ENCODE results near the gene SHMT2. TPM values are rescaled to one million over a fixed set of nuclear protein-coding genes. Genes with fewer than 3 reads are reported as not detected.

SHMT2 gene
- total and polyA plus RNA-seq, 2 experiments from 2014 or later: 125 to 387 TPM

DNA sequence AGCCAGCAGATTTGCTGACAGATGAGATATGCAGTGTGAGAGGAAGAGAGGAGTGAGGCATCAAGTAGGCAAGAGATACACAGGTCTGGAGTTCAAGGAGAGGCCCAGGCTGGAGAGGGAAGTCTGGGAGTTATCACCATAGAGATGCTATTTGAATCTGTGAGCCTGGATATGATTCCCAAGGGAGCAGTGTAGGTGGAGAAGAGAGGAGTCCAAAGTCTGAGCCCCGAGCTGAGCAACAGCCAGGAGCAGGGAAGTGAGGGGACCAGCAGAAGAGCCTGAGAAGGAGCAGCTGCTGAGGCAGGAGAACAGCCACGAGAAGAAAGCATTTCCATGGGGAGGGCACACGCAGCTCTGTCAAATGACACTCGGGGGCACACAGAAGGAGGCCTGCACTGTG is 33.1 kb upstream of the SHMT2 start:
- TF ChIP-seq, protein P1, sequence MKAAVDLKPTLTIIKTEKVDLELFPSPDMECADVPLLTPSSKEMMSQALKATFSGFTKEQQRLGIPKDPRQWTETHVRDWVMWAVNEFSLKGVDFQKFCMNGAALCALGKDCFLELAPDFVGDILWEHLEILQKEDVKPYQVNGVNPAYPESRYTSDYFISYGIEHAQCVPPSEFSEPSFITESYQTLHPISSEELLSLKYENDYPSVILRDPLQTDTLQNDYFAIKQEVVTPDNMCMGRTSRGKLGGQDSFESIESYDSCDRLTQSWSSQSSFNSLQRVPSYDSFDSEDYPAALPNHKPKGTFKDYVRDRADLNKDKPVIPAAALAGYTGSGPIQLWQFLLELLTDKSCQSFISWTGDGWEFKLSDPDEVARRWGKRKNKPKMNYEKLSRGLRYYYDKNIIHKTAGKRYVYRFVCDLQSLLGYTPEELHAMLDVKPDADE (IDR thresholded peaks at IDR 0.05): no peak
- TF ChIP-seq EZH2phosphoT487 (IDR thresholded peaks at IDR 0.05; ENCODE audit: unreplicated experiment) (no peak), STAT1 (IDR thresholded peaks at IDR 0.05; ENCODE audit: unreplicated experiment) (no peak), ZNF331 (CRISPR knock-in tag; IDR thresholded peaks at IDR 0.05; ENCODE audit: low read depth) (no peak), JUNB (IDR thresholded peaks at IDR 0.05; ENCODE audit: unreplicated experiment) (no peak), NANOG (IDR thresholded peaks at IDR 0.05; ENCODE audit: borderline replicate concordance) (no peak), EZH2 (IDR thresholded peaks at IDR 0.05; ENCODE audit: low read depth, unreplicated experiment) (no peak)
- TF ChIP-seq, protein P2, sequence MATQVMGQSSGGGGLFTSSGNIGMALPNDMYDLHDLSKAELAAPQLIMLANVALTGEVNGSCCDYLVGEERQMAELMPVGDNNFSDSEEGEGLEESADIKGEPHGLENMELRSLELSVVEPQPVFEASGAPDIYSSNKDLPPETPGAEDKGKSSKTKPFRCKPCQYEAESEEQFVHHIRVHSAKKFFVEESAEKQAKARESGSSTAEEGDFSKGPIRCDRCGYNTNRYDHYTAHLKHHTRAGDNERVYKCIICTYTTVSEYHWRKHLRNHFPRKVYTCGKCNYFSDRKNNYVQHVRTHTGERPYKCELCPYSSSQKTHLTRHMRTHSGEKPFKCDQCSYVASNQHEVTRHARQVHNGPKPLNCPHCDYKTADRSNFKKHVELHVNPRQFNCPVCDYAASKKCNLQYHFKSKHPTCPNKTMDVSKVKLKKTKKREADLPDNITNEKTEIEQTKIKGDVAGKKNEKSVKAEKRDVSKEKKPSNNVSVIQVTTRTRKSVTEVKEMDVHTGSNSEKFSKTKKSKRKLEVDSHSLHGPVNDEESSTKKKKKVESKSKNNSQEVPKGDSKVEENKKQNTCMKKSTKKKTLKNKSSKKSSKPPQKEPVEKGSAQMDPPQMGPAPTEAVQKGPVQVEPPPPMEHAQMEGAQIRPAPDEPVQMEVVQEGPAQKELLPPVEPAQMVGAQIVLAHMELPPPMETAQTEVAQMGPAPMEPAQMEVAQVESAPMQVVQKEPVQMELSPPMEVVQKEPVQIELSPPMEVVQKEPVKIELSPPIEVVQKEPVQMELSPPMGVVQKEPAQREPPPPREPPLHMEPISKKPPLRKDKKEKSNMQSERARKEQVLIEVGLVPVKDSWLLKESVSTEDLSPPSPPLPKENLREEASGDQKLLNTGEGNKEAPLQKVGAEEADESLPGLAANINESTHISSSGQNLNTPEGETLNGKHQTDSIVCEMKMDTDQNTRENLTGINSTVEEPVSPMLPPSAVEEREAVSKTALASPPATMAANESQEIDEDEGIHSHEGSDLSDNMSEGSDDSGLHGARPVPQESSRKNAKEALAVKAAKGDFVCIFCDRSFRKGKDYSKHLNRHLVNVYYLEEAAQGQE (IDR thresholded peaks at IDR 0.05; ENCODE audit: unreplicated experiment): no peak
- TF ChIP-seq, protein P3, sequence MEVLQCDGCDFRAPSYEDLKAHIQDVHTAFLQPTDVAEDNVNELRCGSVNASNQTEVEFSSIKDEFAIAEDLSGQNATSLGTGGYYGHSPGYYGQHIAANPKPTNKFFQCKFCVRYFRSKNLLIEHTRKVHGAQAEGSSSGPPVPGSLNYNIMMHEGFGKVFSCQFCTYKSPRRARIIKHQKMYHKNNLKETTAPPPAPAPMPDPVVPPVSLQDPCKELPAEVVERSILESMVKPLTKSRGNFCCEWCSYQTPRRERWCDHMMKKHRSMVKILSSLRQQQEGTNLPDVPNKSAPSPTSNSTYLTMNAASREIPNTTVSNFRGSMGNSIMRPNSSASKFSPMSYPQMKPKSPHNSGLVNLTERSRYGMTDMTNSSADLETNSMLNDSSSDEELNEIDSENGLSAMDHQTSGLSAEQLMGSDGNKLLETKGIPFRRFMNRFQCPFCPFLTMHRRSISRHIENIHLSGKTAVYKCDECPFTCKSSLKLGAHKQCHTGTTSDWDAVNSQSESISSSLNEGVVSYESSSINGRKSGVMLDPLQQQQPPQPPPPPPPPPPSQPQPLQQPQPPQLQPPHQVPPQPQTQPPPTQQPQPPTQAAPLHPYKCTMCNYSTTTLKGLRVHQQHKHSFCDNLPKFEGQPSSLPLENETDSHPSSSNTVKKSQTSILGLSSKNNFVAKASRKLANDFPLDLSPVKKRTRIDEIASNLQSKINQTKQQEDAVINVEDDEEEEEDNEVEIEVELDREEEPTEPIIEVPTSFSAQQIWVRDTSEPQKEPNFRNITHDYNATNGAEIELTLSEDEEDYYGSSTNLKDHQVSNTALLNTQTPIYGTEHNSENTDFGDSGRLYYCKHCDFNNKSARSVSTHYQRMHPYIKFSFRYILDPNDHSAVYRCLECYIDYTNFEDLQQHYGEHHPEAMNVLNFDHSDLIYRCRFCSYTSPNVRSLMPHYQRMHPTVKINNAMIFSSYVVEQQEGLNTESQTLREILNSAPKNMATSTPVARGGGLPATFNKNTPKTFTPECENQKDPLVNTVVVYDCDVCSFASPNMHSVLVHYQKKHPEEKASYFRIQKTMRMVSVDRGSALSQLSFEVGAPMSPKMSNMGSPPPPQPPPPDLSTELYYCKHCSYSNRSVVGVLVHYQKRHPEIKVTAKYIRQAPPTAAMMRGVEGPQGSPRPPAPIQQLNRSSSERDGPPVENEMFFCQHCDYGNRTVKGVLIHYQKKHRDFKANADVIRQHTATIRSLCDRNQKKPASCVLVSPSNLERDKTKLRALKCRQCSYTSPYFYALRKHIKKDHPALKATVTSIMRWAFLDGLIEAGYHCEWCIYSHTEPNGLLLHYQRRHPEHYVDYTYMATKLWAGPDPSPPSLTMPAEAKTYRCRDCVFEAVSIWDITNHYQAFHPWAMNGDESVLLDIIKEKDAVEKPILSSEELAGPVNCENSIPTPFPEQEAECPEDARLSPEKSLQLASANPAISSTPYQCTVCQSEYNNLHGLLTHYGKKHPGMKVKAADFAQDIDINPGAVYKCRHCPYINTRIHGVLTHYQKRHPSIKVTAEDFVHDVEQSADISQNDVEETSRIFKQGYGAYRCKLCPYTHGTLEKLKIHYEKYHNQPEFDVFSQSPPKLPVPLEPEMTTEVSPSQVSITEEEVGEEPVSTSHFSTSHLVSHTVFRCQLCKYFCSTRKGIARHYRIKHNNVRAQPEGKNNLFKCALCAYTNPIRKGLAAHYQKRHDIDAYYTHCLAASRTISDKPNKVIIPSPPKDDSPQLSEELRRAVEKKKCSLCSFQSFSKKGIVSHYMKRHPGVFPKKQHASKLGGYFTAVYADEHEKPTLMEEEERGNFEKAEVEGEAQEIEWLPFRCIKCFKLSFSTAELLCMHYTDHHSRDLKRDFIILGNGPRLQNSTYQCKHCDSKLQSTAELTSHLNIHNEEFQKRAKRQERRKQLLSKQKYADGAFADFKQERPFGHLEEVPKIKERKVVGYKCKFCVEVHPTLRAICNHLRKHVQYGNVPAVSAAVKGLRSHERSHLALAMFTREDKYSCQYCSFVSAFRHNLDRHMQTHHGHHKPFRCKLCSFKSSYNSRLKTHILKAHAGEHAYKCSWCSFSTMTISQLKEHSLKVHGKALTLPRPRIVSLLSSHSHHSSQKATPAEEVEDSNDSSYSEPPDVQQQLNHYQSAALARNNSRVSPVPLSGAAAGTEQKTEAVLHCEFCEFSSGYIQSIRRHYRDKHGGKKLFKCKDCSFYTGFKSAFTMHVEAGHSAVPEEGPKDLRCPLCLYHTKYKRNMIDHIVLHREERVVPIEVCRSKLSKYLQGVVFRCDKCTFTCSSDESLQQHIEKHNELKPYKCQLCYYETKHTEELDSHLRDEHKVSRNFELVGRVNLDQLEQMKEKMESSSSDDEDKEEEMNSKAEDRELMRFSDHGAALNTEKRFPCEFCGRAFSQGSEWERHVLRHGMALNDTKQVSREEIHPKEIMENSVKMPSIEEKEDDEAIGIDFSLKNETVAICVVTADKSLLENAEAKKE (CRISPR knock-in tag; IDR thresholded peaks at IDR 0.05): no peak
- no peak overlapping the region for H3K27ac Mint-ChIP-seq
- no peaks in the 10 kb centered on the region; the same call in 1 of the 2 replicates for H4K20me1 ChIP-seq (replicated peaks; ENCODE audit: insufficient read depth)
- H3K4me3 ChIP-seq: no peak overlapping the region
- H3F3A ChIP-seq (replicated peaks; ENCODE audit: low read depth): 0 out of 2 replicates have a peak, but pooled peaks cover 5% of the 10 kb centered on the region
- no peaks in the 10 kb centered on the region for H3K27me3 ChIP-seq (ENCODE audit: insufficient read depth)
- no peaks in the 10 kb centered on the region for H3K4me1 ChIP-seq (ENCODE audit: insufficient read depth)
- H3K9me2 ChIP-seq (ENCODE audit: insufficient read depth): no peaks in the 10 kb centered on the region
- ATAC-seq (no peak), DNase-seq (ENCODE audit: low spot score) (no peak)
- H3K79me2 ChIP-seq (replicated peaks; ENCODE audit: insufficient read depth): no peaks in the 10 kb centered on the region
- H3K4me2 ChIP-seq: no peak overlapping the region
- H2AFZ ChIP-seq: no peak overlapping the region
- H3K36me3 ChIP-seq (ENCODE audit: insufficient read depth): peaks cover 30% of the 10 kb centered on the region
- no peaks in the 10 kb centered on the region; the same call in 2 of the 3 replicates for H3K9me3 Mint-ChIP-seq
- H3K27ac ChIP-seq (ENCODE audit: low read depth): no peak overlapping the region
- peaks cover 91% of the 10 kb centered on the region for H3K36me3 Mint-ChIP-seq (ENCODE audit: low read depth)
- H3K27me3 Mint-ChIP-seq (ENCODE audit: insufficient read depth, low read depth, poor library complexity): peaks cover 16% of the 10 kb centered on the region
- H3K4me3 Mint-ChIP-seq: no peak overlapping the region; the same call in 2 of the 3 replicates
- H3K4me1 Mint-ChIP-seq: no peaks in the 10 kb centered on the region
